Transverse colon (tissue), 4 donors: ENCODE data around the gene SERPINA9.

Experiments used
- EP300 ChIP-seq: sonication (generic); formaldehyde crosslinking; IDR thresholded peaks from one replicate; pipeline ENCODE4 v1.6.1; 2017; ENCODE audit warnings: antibody characterized with exemption, low read depth
- POLR2AphosphoS5 ChIP-seq, 3 donors: sonication (generic); formaldehyde crosslinking; IDR thresholded peaks; one replicate each; pipeline ENCODE4 v1.6.1; 2016; ENCODE audit warnings: antibody characterized with exemption in 3 of 3
- TF ChIP-seq, protein P1 (sequence below), 5 experiments: fragments of 200-600 bp in 3 of 5; fragments of 450-650 bp in 2 of 5; sonication (generic) in 3 of 5; IDR thresholded peaks; 1 replicate in 2 of 5; 2 replicates in 3 of 5; pipeline ENCODE4 v1.5.1; 2016 to 2017; ENCODE audit warnings: antibody characterized with exemption in 5 of 5, inconsistent platforms in 3 of 5, mild to moderate bottlenecking in 2 of 5, moderate library complexity in 1 of 5

DNA sequence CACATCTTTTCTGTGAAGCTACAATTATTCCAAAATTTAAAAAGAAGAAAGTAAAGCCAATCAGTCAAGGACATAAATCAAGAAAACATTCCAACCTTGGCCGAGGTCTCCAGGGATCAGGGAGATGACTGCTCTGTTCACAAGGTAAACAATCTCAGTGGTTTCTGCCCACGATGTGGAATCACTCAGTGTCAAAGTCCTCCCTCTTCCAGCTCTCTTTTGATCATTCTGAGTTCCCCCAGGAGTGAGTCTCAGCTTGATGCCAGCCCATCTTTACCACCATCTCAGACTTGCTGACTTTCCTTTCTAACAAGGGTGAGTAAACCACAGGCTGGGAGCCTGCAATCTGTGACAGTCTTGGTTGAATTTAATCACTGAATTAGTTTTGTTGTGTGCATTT is 4.8 kb upstream of the SERPINA9 start:
- TF ChIP-seq, protein P1, sequence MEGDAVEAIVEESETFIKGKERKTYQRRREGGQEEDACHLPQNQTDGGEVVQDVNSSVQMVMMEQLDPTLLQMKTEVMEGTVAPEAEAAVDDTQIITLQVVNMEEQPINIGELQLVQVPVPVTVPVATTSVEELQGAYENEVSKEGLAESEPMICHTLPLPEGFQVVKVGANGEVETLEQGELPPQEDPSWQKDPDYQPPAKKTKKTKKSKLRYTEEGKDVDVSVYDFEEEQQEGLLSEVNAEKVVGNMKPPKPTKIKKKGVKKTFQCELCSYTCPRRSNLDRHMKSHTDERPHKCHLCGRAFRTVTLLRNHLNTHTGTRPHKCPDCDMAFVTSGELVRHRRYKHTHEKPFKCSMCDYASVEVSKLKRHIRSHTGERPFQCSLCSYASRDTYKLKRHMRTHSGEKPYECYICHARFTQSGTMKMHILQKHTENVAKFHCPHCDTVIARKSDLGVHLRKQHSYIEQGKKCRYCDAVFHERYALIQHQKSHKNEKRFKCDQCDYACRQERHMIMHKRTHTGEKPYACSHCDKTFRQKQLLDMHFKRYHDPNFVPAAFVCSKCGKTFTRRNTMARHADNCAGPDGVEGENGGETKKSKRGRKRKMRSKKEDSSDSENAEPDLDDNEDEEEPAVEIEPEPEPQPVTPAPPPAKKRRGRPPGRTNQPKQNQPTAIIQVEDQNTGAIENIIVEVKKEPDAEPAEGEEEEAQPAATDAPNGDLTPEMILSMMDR (IDR thresholded peaks at IDR 0.05), result no peak
- TF ChIP-seq EP300, result no peak
- no peak for TF ChIP-seq POLR2AphosphoS5 (IDR thresholded peaks at IDR 0.05)
